Measurements from ENCODE around the gene IGFALS. TPM values are rescaled to one million over a fixed set of nuclear protein-coding genes. Genes with fewer than 3 reads are reported as not detected.

The IGFALS gene
- total and polyA plus RNA-seq, 2 of the 4 experiments (the other 2 are of a cell fraction), result not detected

DNA sequence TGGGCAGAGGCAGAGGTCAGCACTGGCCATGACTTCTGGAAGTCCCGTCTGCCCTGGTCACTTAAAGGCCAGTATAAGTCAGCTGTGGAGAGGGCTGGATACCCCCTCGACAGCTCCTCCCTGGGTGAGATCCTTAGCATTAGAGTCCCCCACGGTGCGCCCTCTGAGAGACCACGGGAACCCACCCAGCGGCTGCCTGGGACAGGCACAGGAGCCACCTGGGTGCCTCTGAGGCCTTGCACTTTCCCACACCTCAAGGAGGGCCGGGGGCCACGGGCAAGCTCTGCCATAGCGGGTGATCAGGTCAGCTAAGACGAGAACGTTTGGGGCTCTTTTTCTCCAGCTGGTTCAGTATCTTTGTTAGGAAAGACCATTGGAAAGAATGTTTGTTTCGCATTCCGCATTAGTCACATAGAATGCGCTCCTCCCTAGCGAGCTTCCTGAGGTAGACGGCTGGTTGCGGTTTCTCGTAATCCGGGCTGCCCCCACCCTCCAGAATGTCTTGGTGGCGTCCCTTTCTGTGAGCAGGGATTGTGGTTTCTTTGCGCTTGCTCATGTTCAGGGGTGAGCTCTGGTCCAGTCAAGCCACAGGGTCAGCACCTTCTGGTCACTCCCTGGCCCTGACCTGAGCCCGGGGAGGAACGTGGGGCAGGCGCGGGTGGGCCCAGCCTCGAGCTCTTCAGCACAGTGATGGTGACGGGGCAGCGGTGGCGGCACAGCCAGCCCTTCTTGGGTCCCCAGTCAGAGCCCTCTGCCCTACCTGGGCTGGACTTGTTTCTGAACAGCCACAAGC, 47.4 kb downstream of the IGFALS start:
- peak overlapping the region; percentile 76 for H2AK9ac ChIP-seq (replicated peaks; ENCODE audit: low read depth, low read length, poor library complexity)
- TF ChIP-seq MAZ (IDR thresholded peaks at IDR 0.05; ENCODE audit: borderline replicate concordance, low read depth, low read length) (peak; percentile 77; the same call in 1 of the 2 replicates), SMC3 (IDR thresholded peaks at IDR 0.05; ENCODE audit: low read depth, low read length) (no peak)
- in situ Hi-C loops (cut with MboI; ENCODE audit: low sequenced_read_pairs), result no loop called here
- H3K14ac ChIP-seq (replicated peaks; ENCODE audit: low read depth, low read length), result 0 out of 2 replicates have a peak overlapping the region, but pooled peaks have one; percentile 1
- peak; percentile 53 for DNase-seq
- no peak overlapping the region for H3K27ac ChIP-seq (ENCODE audit: insufficient read depth, low read length)
- no peaks in the 10 kb centered on the region for H3K9me3 ChIP-seq (ENCODE audit: control insufficient read depth, insufficient read depth, low read length)
- H4K8ac ChIP-seq (ENCODE audit: low read depth in 2 of 2, low read length in 2 of 2), result peak overlapping the region in 1 of 2 experiments; percentile 47; a peak in 1 of 4 replicates
- no peak overlapping the region for H2AK5ac ChIP-seq (ENCODE audit: low read depth, low read length)
- no peak overlapping the region for H3K23ac ChIP-seq (ENCODE audit: low read depth, low read length)
- H3K4me1 ChIP-seq (ENCODE audit: control insufficient read depth, insufficient read depth, low read length), result peaks cover 2% of the 10 kb centered on the region; the same call in 1 of the 2 replicates
- no peak overlapping the region for H2BK20ac ChIP-seq (ENCODE audit: low read depth, low read length)
- H4K91ac ChIP-seq (ENCODE audit: insufficient read depth, low read depth, low read length), result 0 out of 2 replicates have a peak overlapping the region, but pooled peaks have one; percentile 16
- intact Hi-C loops (cut with micrococcal nuclease), result no loop called here
- no peak for ATAC-seq (ENCODE audit: low read depth)
- CTCF ChIA-PET, result interaction anchor here (1.4 kb wide), 1 partner anchor 40 kb away, joined by 7 read pairs; the partner anchor contains the start of gene MAPK8IP3
- H3K18ac ChIP-seq (ENCODE audit: low read depth, low read length), result no peak overlapping the region
- no peak overlapping the region for H3K9ac ChIP-seq (ENCODE audit: low read depth, low read length)
- H3K79me1 ChIP-seq (ENCODE audit: low read depth in 1 of 2, low read length in 2 of 2), result peaks cover 10 to 40% of the 10 kb centered on the region in 2 experiments; a peak in 2 of 4 replicates
- peaks cover 13% of the 10 kb centered on the region for H4K20me1 ChIP-seq (ENCODE audit: insufficient read depth, low read length)
- H3K36me3 ChIP-seq (ENCODE audit: control insufficient read depth, insufficient read depth, low read length), result peaks cover 58% of the 10 kb centered on the region
- no peak overlapping the region for H4K5ac ChIP-seq (ENCODE audit: low read depth, low read length)
- no peak overlapping the region for H2BK120ac ChIP-seq (ENCODE audit: low read depth, low read length)
- H3K27me3 ChIP-seq (ENCODE audit: control insufficient read depth, insufficient read depth, low read length), result no peaks in the 10 kb centered on the region
- POLR2A ChIA-PET (ENCODE audit: unreplicated experiment), result interaction anchor here (0.8 kb wide), 1 partner anchor 38 kb away, joined by 5 read pairs; no protein-coding TSS in a partner anchor
- H3K4me2 ChIP-seq (ENCODE audit: low read depth, low read length), result no peak overlapping the region
- WGBS, 2 experiments (ENCODE audit: extremely low coverage in 2 of 2, insufficient read length in 1 of 2), result 98% methylated on average over 8 of the region's 29 CpGs; no CpG with 5 or more reads in 1 of the 2 experiments
- H3K4me3 ChIP-seq (ENCODE audit: insufficient read depth, low read depth, low read length), result no peak overlapping the region
- no peak overlapping the region; the same call in 1 of the 2 replicates for H3K56ac ChIP-seq (ENCODE audit: extremely low read depth, insufficient read depth, low read length)
- dilution Hi-C loops (cut with HindIII; ENCODE audit: low sequenced_read_pairs, unreplicated experiment), result no loop called here
- no peak overlapping the region for H2BK15ac ChIP-seq (ENCODE audit: low read depth, low read length)
- peak overlapping the region; percentile 5; the same call in 1 of the 2 replicates for H3K4ac ChIP-seq (ENCODE audit: low read depth, low read length)
- no peak overlapping the region for H2BK5ac ChIP-seq (ENCODE audit: low read depth, low read length, poor library complexity, severe bottlenecking)
- H2AFZ ChIP-seq (replicated peaks; ENCODE audit: low read length, poor library complexity), result peak overlapping the region; percentile 23
- BruUV-seq (replicated peaks), result no TSS peak
- H3K9me1 ChIP-seq (ENCODE audit: insufficient read depth, low read length), result peaks cover 6% of the 10 kb centered on the region; the same call in 1 of the 2 replicates
